Measurements from ENCODE around the gene SHB. TPM values are rescaled to one million over a fixed set of nuclear protein-coding genes. Genes with fewer than 3 reads are reported as not detected.

The SHB gene
- total and polyA plus RNA-seq, 2 of the 13 experiments (the other 11 are each of a cell fraction or from before 2014, with no cell fraction given) = 19.4 to 20.7 TPM

DNA sequence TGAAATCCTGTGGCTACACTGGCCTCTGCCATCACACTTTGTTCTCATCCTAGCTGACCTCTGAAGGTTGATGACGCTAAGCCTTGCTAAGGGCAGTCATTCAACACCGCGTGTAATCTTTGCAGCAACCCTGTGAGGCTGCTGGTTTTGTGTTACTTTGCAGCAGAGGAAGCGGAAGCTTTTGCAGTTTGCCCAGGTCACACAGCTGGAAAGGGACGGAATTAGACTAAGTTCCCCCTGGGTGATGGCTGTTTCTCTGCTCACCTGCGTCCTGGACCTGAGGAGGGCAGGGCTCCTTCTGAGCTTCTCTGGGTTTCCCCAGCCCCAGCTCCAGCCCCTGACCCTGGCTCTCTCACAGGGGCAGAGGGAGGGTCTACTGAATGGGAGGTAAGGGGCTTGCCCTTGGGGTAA lies 157.8 kb downstream of the SHB start:
- H3K36me3 ChIP-seq (replicated peaks in 1 of 2; ENCODE audit: control insufficient read depth in 1 of 2, insufficient read depth in 2 of 2, low read length in 2 of 2) = no peaks in the 10 kb centered on the region
- FAIRE-seq = no peak
- TF ChIP-seq ZC3H13 (CRISPR knock-in tag; IDR thresholded peaks at IDR 0.05) (0 out of 2 replicates have a peak, but pooled peaks have one; percentile 31), RBM22 (optimal IDR thresholded peaks at IDR 0.05; ENCODE audit: low read length) (peak; percentile 76)
- TF ChIP-seq, protein P1, sequence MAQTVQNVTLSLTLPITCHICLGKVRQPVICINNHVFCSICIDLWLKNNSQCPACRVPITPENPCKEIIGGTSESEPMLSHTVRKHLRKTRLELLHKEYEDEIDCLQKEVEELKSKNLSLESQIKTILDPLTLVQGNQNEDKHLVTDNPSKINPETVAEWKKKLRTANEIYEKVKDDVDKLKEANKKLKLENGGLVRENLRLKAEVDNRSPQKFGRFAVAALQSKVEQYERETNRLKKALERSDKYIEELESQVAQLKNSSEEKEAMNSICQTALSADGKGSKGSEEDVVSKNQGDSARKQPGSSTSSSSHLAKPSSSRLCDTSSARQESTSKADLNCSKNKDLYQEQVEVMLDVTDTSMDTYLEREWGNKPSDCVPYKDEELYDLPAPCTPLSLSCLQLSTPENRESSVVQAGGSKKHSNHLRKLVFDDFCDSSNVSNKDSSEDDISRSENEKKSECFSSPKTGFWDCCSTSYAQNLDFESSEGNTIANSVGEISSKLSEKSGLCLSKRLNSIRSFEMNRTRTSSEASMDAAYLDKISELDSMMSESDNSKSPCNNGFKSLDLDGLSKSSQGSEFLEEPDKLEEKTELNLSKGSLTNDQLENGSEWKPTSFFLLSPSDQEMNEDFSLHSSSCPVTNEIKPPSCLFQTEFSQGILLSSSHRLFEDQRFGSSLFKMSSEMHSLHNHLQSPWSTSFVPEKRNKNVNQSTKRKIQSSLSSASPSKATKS (CRISPR knock-in tag; IDR thresholded peaks at IDR 0.05) = no peak
- no peak for ATAC-seq
- H3K27me3 ChIP-seq (ENCODE audit: control insufficient read depth in 1 of 2, insufficient read depth in 2 of 2, low read length in 2 of 2) = no peaks in the 10 kb centered on the region
- 73% methylated on average over 6 of the region's 6 CpGs for WGBS (ENCODE audit: low lambda C conversion rate)
- H2AFZ ChIP-seq (ENCODE audit: low read length) = no peak overlapping the region
- CTCF ChIA-PET (ENCODE audit: low intra/inter-chr PET ratio, low total read pairs) = no interaction called here
- BruUV-seq (replicated peaks) = no TSS peak
- no peaks in the 10 kb centered on the region for H3K79me2 ChIP-seq (ENCODE audit: insufficient read depth, low read length)
- in situ Hi-C loops (cut with HindIII; ENCODE audit: extremely low pct_ligation_motif_present, low pct_unique_long_range_greater_than_20kb) (loop anchor here (5.0 to 25.0 kb wide), 2 partner anchors 251 to 424 kb away; partner anchors contain the start of gene POLR1E), intact Hi-C loops (cut with micrococcal nuclease; ENCODE audit: unreplicated experiment) (loop anchor here (5.0 kb wide), 3 partner anchors 56 to 451 kb away; no protein-coding TSS in a partner anchor)
- no peaks in the 10 kb centered on the region for H3K9me3 ChIP-seq (ENCODE audit: low read length)
- POLR2A ChIA-PET = interaction anchor here (0.8 kb wide), 1 partner anchor 137 kb away, joined by 3 read pairs; no protein-coding TSS in a partner anchor
- no peak for DNase-seq (ENCODE audit: low spot score)
- H3K4me2 ChIP-seq (ENCODE audit: low read depth, low read length) = no peak overlapping the region
- H3K9ac ChIP-seq (ENCODE audit: insufficient read depth, low read depth, low read length) = no peak overlapping the region
- peaks cover 32% of the 10 kb centered on the region for H3K4me1 ChIP-seq (ENCODE audit: insufficient read depth, low read length)
- H3K27ac ChIP-seq (ENCODE audit: extremely low read length, insufficient read depth, low read length) = no peak overlapping the region
- H4K20me1 ChIP-seq (ENCODE audit: insufficient read depth, low read length) = no peaks in the 10 kb centered on the region
- no peak overlapping the region for H3K4me3 ChIP-seq (replicated peaks in 1 of 3; ENCODE audit: insufficient read depth in 1 of 3, low read depth in 2 of 3, low read length in 3 of 3)

DNA sequence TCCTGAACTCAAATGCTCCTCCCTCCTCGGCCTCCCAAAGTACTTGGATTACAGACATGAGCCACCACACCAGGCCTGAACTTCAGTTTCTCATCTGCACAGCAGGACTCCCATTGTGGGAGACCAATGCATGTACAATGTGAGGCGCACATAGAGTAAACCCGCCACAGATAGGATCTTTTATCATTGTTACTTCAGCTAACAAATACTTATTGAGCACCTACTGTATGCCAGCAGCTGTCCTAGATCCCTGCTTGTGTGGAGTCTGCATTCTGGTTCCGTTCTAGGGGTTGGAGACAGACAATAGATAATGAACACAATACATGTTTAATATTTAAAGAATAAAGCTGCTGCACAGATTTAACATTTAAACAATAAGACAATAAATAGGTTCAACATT lies 158.8 kb downstream of the SHB start:
- no peak overlapping the region for H3K27ac ChIP-seq (ENCODE audit: extremely low read length, insufficient read depth, low read length)
- no peaks in the 10 kb centered on the region for H3K27me3 ChIP-seq (ENCODE audit: control insufficient read depth in 1 of 2, insufficient read depth in 2 of 2, low read length in 2 of 2)
- no peak overlapping the region for H2AFZ ChIP-seq (ENCODE audit: low read length)
- in situ Hi-C loops (cut with HindIII; ENCODE audit: extremely low pct_ligation_motif_present, low pct_unique_long_range_greater_than_20kb) (loop anchor here (5.0 to 25.0 kb wide), 2 partner anchors 252 to 423 kb away; partner anchors contain the start of gene POLR1E), intact Hi-C loops (cut with micrococcal nuclease; ENCODE audit: unreplicated experiment) (loop anchor here (5.0 kb wide), 3 partner anchors 57 to 452 kb away; no protein-coding TSS in a partner anchor)
- no TSS peak for BruUV-seq (replicated peaks)
- peaks cover 42% of the 10 kb centered on the region for H3K4me1 ChIP-seq (ENCODE audit: insufficient read depth, low read length)
- DNase-seq (ENCODE audit: low spot score) (no peak), ATAC-seq (no peak), FAIRE-seq (no peak)
- 81% methylated on average over 4 of the region's 4 CpGs for WGBS (ENCODE audit: low lambda C conversion rate)
- H4K20me1 ChIP-seq (ENCODE audit: insufficient read depth, low read length) = no peaks in the 10 kb centered on the region
- H3K9me3 ChIP-seq (ENCODE audit: low read length) = no peaks in the 10 kb centered on the region
- no peak for TF ChIP-seq BRD4 (CRISPR knock-in tag; IDR thresholded peaks at IDR 0.05)
- TF ChIP-seq ZNF614 (CRISPR knock-in tag; IDR thresholded peaks at IDR 0.05; ENCODE audit: borderline replicate concordance) = no peak
- TF ChIP-seq ZNF30 (CRISPR knock-in tag; IDR thresholded peaks at IDR 0.05) = no peak
- TF ChIP-seq, protein P2, sequence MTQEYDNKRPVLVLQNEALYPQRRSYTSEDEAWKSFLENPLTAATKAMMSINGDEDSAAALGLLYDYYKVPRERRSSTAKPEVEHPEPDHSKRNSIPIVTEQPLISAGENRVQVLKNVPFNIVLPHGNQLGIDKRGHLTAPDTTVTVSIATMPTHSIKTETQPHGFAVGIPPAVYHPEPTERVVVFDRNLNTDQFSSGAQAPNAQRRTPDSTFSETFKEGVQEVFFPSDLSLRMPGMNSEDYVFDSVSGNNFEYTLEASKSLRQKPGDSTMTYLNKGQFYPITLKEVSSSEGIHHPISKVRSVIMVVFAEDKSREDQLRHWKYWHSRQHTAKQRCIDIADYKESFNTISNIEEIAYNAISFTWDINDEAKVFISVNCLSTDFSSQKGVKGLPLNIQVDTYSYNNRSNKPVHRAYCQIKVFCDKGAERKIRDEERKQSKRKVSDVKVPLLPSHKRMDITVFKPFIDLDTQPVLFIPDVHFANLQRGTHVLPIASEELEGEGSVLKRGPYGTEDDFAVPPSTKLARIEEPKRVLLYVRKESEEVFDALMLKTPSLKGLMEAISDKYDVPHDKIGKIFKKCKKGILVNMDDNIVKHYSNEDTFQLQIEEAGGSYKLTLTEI (CRISPR knock-in tag; conservative IDR thresholded peaks at IDR 0.05) = no peak
- TF ChIP-seq ZNF510 (CRISPR knock-in tag; IDR thresholded peaks at IDR 0.05; ENCODE audit: low read depth) = no peak
- TF ChIP-seq, protein P3, sequence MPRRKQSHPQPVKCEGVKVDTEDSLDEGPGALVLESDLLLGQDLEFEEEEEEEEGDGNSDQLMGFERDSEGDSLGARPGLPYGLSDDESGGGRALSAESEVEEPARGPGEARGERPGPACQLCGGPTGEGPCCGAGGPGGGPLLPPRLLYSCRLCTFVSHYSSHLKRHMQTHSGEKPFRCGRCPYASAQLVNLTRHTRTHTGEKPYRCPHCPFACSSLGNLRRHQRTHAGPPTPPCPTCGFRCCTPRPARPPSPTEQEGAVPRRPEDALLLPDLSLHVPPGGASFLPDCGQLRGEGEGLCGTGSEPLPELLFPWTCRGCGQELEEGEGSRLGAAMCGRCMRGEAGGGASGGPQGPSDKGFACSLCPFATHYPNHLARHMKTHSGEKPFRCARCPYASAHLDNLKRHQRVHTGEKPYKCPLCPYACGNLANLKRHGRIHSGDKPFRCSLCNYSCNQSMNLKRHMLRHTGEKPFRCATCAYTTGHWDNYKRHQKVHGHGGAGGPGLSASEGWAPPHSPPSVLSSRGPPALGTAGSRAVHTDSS (CRISPR knock-in tag; conservative IDR thresholded peaks at IDR 0.05) = no peak
- TF ChIP-seq ZNF615 (CRISPR knock-in tag; IDR thresholded peaks at IDR 0.05; ENCODE audit: borderline replicate concordance) = no peak
- no peak overlapping the region for H3K9ac ChIP-seq (ENCODE audit: insufficient read depth, low read depth, low read length)
- no peaks in the 10 kb centered on the region for H3K36me3 ChIP-seq (replicated peaks in 1 of 2; ENCODE audit: control insufficient read depth in 1 of 2, insufficient read depth in 2 of 2, low read length in 2 of 2)
- no peak overlapping the region for H3K4me2 ChIP-seq (ENCODE audit: low read depth, low read length)
- ChIA-PET POLR2A (interaction anchor here (0.6 kb wide), 1 partner anchor 448 kb away, joined by 3 read pairs; no protein-coding TSS in a partner anchor), CTCF (ENCODE audit: low intra/inter-chr PET ratio, low total read pairs) (no interaction called here)
- no peak overlapping the region for H3K4me3 ChIP-seq (replicated peaks in 1 of 3; ENCODE audit: insufficient read depth in 1 of 3, low read depth in 2 of 3, low read length in 3 of 3)
- no peaks in the 10 kb centered on the region for H3K79me2 ChIP-seq (ENCODE audit: insufficient read depth, low read length)

Measured in HepG2 (cell line).